T-cell (primary cell): ENCODE measurements around the gene STYX. TPM values are rescaled to one million over a fixed set of nuclear protein-coding genes. Genes with fewer than 3 reads are reported as not detected.

ENCODE experiments used
- ATAC-seq, 4 experiments: fragments of 200-7000 bp in 3 of 4; fragments of 150-1000 bp in 1 of 4; cut with Tn5 transposase; replicated peaks in 1 of 4; 1 replicate in 3 of 4; 2 replicates in 1 of 4; pipeline ENCODE4 v1.10.0; 2021; ENCODE audit warnings: moderate library complexity in 3 of 4, mild to moderate bottlenecking in 2 of 4, moderate number of reproducible peaks in 1 of 4
- CTCF ChIA-PET, 2 donors: fragments of 300-600 bp; sonication (Branson Sonifier 250); formaldehyde crosslinking; loops; one replicate each; lab custom pipeline; 2022; ENCODE audit warnings: antibody characterized with exemption in 2 of 2; lab: Charles Lee
- POLR2A ChIA-PET, 2 donors: fragments of 300-600 bp; sonication (Branson Sonifier 250); formaldehyde crosslinking; loops; one replicate each; lab custom pipeline; 2022; ENCODE audit warnings: antibody characterized with exemption in 2 of 2; lab: Charles Lee
- DNase-seq, 35 experiments: peaks; one replicate each; pipeline versions ENCODE4 v3.0.0 to v3.0.0-alpha.2; 2013 to 2023
- H3K27ac ChIP-seq: one replicate; pipeline ENCODE4 v1.5.1; 2013; ENCODE audit warnings: low read length
- H3K27me3 ChIP-seq, 2 experiments: replicated peaks in 1 of 2; 1 replicate in 1 of 2; 2 replicates in 1 of 2; pipeline versions ENCODE4 v1.6.1 to v1.7.0; 2013; ENCODE audit warnings: low read length in 1 of 2, mixed read lengths in 1 of 2; ENCODE audit not compliant: control insufficient read depth in 2 of 2, insufficient read depth in 2 of 2; ENCODE audit errors: extremely low read depth in 1 of 2
- H3K36me3 ChIP-seq, 2 donors: 1 replicate in 1 of 2; 2 replicates in 1 of 2; pipeline versions ENCODE4 v1.6.1 to v1.7.0; 2013; ENCODE audit warnings: low read length in 1 of 2; ENCODE audit not compliant: control insufficient read depth in 2 of 2, insufficient read depth in 1 of 2; ENCODE audit errors: extremely low read depth in 1 of 2
- H3K4me1 ChIP-seq, 2 experiments: 1 replicate in 1 of 2; 2 replicates in 1 of 2; pipeline versions ENCODE4 v1.6.1 to v1.7.0; 2013; ENCODE audit warnings: low read length in 2 of 2, mixed read lengths in 1 of 2; ENCODE audit not compliant: insufficient read depth in 2 of 2, control insufficient read depth in 1 of 2; ENCODE audit errors: extremely low read depth in 1 of 2
- H3K4me3 ChIP-seq, 2 donors: 1 replicate in 1 of 2; 2 replicates in 1 of 2; pipeline versions ENCODE4 v1.5.1 to v1.7.0; 2013; ENCODE audit warnings: mild to moderate bottlenecking in 2 of 2, low read length in 1 of 2, moderate library complexity in 1 of 2; ENCODE audit not compliant: control insufficient read depth in 1 of 2; ENCODE audit errors: extremely low read depth in 1 of 2
- H3K9me3 ChIP-seq: 2 replicates; pipeline ENCODE4 v1.7.0; 2013
- H3K27ac Mint-ChIP-seq, 2 donors: one replicate each; pipeline ENCODE4 v1.8.0; 2020 to 2021; ENCODE audit warnings: mild to moderate bottlenecking in 2 of 2, mixed read lengths in 2 of 2
- H3K27me3 Mint-ChIP-seq, 2 donors: one replicate each; pipeline ENCODE4 v1.8.0; 2021 to 2022; ENCODE audit warnings: mixed read lengths in 2 of 2
- H3K36me3 Mint-ChIP-seq: one replicate; pipeline ENCODE4 v1.8.0; 2021; ENCODE audit warnings: mixed read lengths
- H3K4me1 Mint-ChIP-seq, 3 donors: one replicate each; pipeline ENCODE4 v1.8.0; 2020 to 2022; ENCODE audit warnings: mixed read lengths in 3 of 3, mild to moderate bottlenecking in 1 of 3
- H3K4me3 Mint-ChIP-seq, 3 donors: one replicate each; pipeline ENCODE4 v1.8.0; 2020 to 2022; ENCODE audit warnings: mild to moderate bottlenecking in 3 of 3, mixed read lengths in 3 of 3, moderate library complexity in 3 of 3
- H3K9me3 Mint-ChIP-seq, 3 donors: one replicate each; pipeline ENCODE4 v1.8.0; 2020 to 2022; ENCODE audit warnings: mixed read lengths in 3 of 3
- WGBS: methylation state at CpG from one replicate; pipeline ENCODE4 v1.1.5; 2013; ENCODE audit warnings: missing lambda C conversion rate; ENCODE audit not compliant: insufficient coverage; 5-methylcytosine and 5-hydroxymethylcytosine counted together
- total RNA-seq, 35 experiments: library from RNA in 6 of 35; stranded (reverse) in 6 of 35; fragments of 120-200 nt in 1 of 35; gene quantifications; one replicate each; pipeline versions ENCODE4 v1.2.1 to v1.2.4 and lab custom pipeline; 2013 to 2026

The STYX gene
- total RNA-seq, 5 donors from 2014 or later (not counting 1 experiment from before 2014, with no cell fraction given): 29.6 to 40.0 (median 36.9) TPM

- Histone ChIP-seq H3K4me3 (no peak overlapping the region), H3K36me3 (peaks cover 0 to 3% of the 10 kb centered on the region in 2 donors), H3K4me1 (peaks cover 18 to 25% of the 10 kb centered on the region in 2 experiments), H3K27me3 (no peaks in the 10 kb centered on the region), H3K27ac (no peak overlapping the region), H3K9me3 (no peaks in the 10 kb centered on the region)
- Mint-ChIP-seq H3K4me1 (peaks cover 61 to 69% (median 62%) of the 10 kb centered on the region in 3 donors), H3K9me3 (no peaks in the 10 kb centered on the region), H3K36me3 (peaks cover 8% of the 10 kb centered on the region), H3K27me3 (no peaks in the 10 kb centered on the region), H3K27ac (no peak overlapping the region), H3K4me3 (peak overlapping the region; percentile 48 to 98 (median 55))
- DNase-seq (no peak), ATAC-seq (no peak)
- ChIA-PET CTCF (interaction anchor here in 1 of 2 donors (0.6 to 1.2 kb wide), 2 partner anchors 20 to 49 kb away, joined by 3 read pairs; no protein-coding TSS in a partner anchor), POLR2A (interaction anchor here (0.6 to 0.8 kb wide), 2 partner anchors 20 to 381 kb away, joined by 3 read pairs; no protein-coding TSS in a partner anchor)
- 90% methylated on average over 2 of the region's 3 CpGs for whole genome bisulfite sequencing
Observed at GRCh38 chr14:52693036-52693435, 36.9 kb upstream of the STYX start.

DNA sequence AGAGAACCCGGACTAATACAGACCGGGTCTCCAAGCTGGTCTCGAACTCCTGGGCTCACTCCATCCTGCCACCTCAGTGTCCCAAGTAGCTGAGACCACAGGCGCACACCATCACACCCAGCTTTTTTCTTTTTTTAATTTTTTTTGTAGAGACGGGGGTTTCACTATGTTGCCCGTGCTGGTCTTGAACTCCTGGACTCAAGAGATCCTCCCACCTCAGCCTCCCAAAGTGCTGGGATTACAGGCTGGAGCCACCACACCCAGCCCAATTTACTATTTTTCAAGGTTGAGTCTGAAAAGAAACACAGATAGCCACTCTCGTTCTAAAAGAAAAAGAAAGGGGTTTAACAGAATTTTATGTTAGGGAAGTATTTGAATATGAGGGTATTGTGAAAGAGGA lies 36.4 kb upstream of the STYX start:
- ATAC-seq (no peak), DNase-seq (no peak)
- Histone ChIP-seq H3K36me3 (peaks cover 0 to 3% of the 10 kb centered on the region in 2 donors), H3K4me1 (peaks cover 18 to 25% of the 10 kb centered on the region in 2 experiments), H3K27me3 (no peaks in the 10 kb centered on the region), H3K4me3 (no peak overlapping the region), H3K27ac (no peak overlapping the region), H3K9me3 (no peaks in the 10 kb centered on the region)
- Mint-ChIP-seq H3K27ac (no peak overlapping the region), H3K36me3 (peaks cover 8% of the 10 kb centered on the region), H3K4me3 (peak overlapping the region; percentile 49 to 98 (median 55)), H3K27me3 (no peaks in the 10 kb centered on the region), H3K9me3 (no peaks in the 10 kb centered on the region), H3K4me1 (peaks cover 56 to 64% (median 57%) of the 10 kb centered on the region in 3 donors)
- 90% methylated on average over 2 of the region's 7 CpGs for WGBS
- ChIA-PET POLR2A (interaction anchor here (0.6 to 0.8 kb wide), 2 partner anchors 21 to 380 kb away, joined by 3 read pairs; no protein-coding TSS in a partner anchor), CTCF (no interaction called here)

DNA sequence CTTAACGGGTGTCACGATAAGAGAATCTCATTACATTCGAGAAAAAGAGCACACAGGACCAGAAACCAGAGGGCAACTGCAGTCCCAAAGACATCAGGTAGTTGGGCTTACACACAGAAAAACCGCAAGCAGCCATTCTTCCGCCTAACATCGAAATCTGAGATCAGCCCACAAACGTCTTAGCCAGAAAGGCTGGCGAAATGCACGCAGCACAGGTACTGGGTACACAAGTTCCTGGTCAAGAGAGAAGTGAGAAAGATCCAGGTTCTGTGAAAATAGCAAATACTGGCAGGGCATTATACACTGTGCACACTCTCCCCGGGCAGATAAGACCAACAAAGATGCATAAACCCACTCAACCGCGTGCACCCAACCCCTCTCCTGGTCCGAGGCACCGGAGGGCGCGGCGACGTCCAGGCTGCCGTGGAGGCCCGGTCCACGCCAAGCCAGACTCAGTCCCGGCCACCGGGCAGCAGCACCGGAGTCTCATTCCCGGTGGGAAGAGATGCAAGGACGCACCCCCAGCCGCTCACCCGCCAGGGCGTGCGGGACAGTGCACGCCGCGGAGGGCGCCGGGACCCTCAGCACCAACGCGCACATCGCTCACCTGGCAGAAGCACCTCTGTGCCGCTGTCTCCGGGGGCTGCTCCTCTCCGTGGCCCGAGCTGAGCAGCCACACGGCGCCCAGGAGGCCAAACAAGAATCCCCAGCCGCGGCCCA lies 35.0 kb upstream of the STYX start:
- CTCF ChIA-PET: no interaction called here
- H3K27me3 ChIP-seq: no peaks in the 10 kb centered on the region
- Mint-ChIP-seq H3K4me3 (peak overlapping the region; percentile 98 to 100 (median 99)), H3K36me3 (peaks cover 7% of the 10 kb centered on the region), H3K9me3 (no peaks in the 10 kb centered on the region), H3K27ac (peak overlapping the region; percentile 97 to 99), H3K27me3 (no peaks in the 10 kb centered on the region), H3K4me1 (peaks cover 42 to 50% (median 43%) of the 10 kb centered on the region in 3 donors)
- peaks cover 18 to 21% of the 10 kb centered on the region in 2 experiments for H3K4me1 ChIP-seq
- H3K9me3 ChIP-seq: no peaks in the 10 kb centered on the region
- H3K4me3 ChIP-seq: peak overlapping the region; percentile 70 to 94
- POLR2A ChIA-PET: no interaction called here
- ATAC-seq: peak; percentile 67 to 73 (median 70)
- peaks cover 0 to 3% of the 10 kb centered on the region in 2 donors for H3K36me3 ChIP-seq
- DNase-seq: peak; percentile 26 to 80 (median 54)
- WGBS: under 1% methylated on average over 42 of the region's 46 CpGs
- H3K27ac ChIP-seq: peak overlapping the region; percentile 71

GRCh38 chr14:52695481-52696091 lies 34.4 kb upstream of the STYX start, which contains the start of gene ERO1A:
TSS of gene ERO1A (minus strand) at chr14:52695558. CDS start at chr14:52695481, 77 bp downstream.
- ChIA-PET CTCF (no interaction called here), POLR2A (interaction anchor here (0.6 kb wide), 2 partner anchors 329 to 356 kb away, joined by 3 to 5 read pairs; no protein-coding TSS in a partner anchor)
- H3K9me3 Mint-ChIP-seq: no peaks in the 10 kb centered on the region
- peak within 1 kb of the TSS; percentile 98 to 100 (median 99) for H3K4me3 Mint-ChIP-seq
- DNase-seq (peak in 34 of 35 experiments; percentile 11 to 72 (median 28)), ATAC-seq (peak; percentile 68 to 76 (median 72))
- peaks cover 3% of the 10 kb centered on the region for H3K36me3 Mint-ChIP-seq
- H3K4me3 ChIP-seq: peak within 1 kb of the TSS; percentile 70 to 94
- peak within 1 kb of the TSS; percentile 97 to 99 for H3K27ac Mint-ChIP-seq
- 0% methylated on average over 53 of the region's 78 CpGs for WGBS
- no peaks in the 10 kb centered on the region for H3K9me3 ChIP-seq
- no peaks in the 10 kb centered on the region for H3K27me3 Mint-ChIP-seq
- peak within 1 kb of the TSS; percentile 71 for H3K27ac ChIP-seq
- H3K4me1 Mint-ChIP-seq: peaks cover 37 to 45% (median 38%) of the 10 kb centered on the region in 3 donors
- H3K4me1 ChIP-seq: peaks cover 18 to 21% of the 10 kb centered on the region in 2 experiments
- peaks cover 0 to 3% of the 10 kb centered on the region in 2 donors for H3K36me3 ChIP-seq
- H3K27me3 ChIP-seq: no peaks in the 10 kb centered on the region

DNA sequence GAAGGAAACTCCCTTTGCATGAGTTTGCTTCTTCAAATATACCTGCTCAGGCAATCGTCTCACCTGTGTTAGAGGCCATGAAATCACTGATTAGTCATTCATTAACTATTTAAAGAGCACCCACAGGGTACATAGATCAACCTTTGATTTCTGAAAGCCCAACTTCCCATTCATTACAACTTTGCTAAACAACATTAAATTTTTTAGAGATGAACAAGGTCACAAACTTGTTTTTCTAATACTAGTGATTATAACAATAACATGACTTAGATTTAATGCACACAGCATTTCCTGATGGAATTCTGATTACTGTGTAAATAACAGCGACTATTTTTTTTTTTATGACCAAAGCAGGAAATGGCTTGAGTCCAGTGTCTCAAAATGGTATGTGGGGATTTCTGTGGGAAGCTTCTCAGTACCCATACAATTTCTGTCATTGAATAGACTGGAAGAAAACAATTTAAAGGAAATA lies 29.2 kb upstream of the STYX start:
- Mint-ChIP-seq H3K36me3 (no peaks in the 10 kb centered on the region), H3K9me3 (no peaks in the 10 kb centered on the region), H3K27ac (no peak overlapping the region), H3K27me3 (no peaks in the 10 kb centered on the region), H3K4me3 (no peak overlapping the region), H3K4me1 (peaks cover 0 to 9% (median 2%) of the 10 kb centered on the region in 3 donors)
- ChIA-PET POLR2A (interaction anchor here in 1 of 2 donors (0.7 kb wide), 1 partner anchor 524 kb away, joined by 5 read pairs; no protein-coding TSS in a partner anchor), CTCF (interaction anchor here in 1 of 2 donors (0.6 to 0.7 kb wide), 2 partner anchors 31 to 53 kb away, joined by 3 to 4 read pairs; no protein-coding TSS in a partner anchor)
- WGBS: 83% methylated on average over 1 of the region's 2 CpGs
- Histone ChIP-seq H3K36me3 (no peaks in the 10 kb centered on the region), H3K27me3 (no peaks in the 10 kb centered on the region), H3K27ac (no peak overlapping the region), H3K9me3 (no peaks in the 10 kb centered on the region), H3K4me3 (no peak overlapping the region), H3K4me1 (peaks cover 3 to 4% of the 10 kb centered on the region in 2 experiments)
- DNase-seq (no peak), ATAC-seq (no peak)

GRCh38 chr14:52701223-52701622 lies 28.7 kb upstream of the STYX start:
- Mint-ChIP-seq H3K36me3 (no peaks in the 10 kb centered on the region), H3K9me3 (no peaks in the 10 kb centered on the region), H3K27ac (no peak overlapping the region), H3K27me3 (no peaks in the 10 kb centered on the region), H3K4me3 (no peak overlapping the region), H3K4me1 (peaks cover 3 to 11% (median 6%) of the 10 kb centered on the region in 3 donors)
- H3K4me3 ChIP-seq: no peak overlapping the region
- H3K27ac ChIP-seq: no peak overlapping the region
- H3K27me3 ChIP-seq: no peaks in the 10 kb centered on the region
- H3K4me1 ChIP-seq: peaks cover 1 to 6% of the 10 kb centered on the region in 2 experiments
- ChIA-PET POLR2A (interaction anchor here (0.7 kb wide), 2 partner anchors 32 to 524 kb away, joined by 5 read pairs; no protein-coding TSS in a partner anchor), CTCF (interaction anchor here in 1 of 2 donors (0.7 kb wide), 1 partner anchor 53 kb away, joined by 4 read pairs; no protein-coding TSS in a partner anchor)
- ATAC-seq (no peak), DNase-seq (no peak)
- 83% methylated on average over 2 of the region's 3 CpGs for WGBS
- H3K36me3 ChIP-seq: no peaks in the 10 kb centered on the region
- no peaks in the 10 kb centered on the region for H3K9me3 ChIP-seq
